MG63 (cell line): ENCODE results near the gene NOXO1. TPM values are rescaled to one million over a fixed set of nuclear protein-coding genes. Genes with fewer than 3 reads are reported as not detected.

Source experiments
- DNase-seq: peaks from one replicate; pipeline ENCODE4 v3.0.0-alpha.2; 2020
- H3K27me3 ChIP-seq: fragments of 250-450 bp; sonication (Bioruptor Pico); 2 replicates; pipeline ENCODE4 v1.5.1; 2020; ENCODE audit warnings: mild to moderate bottlenecking, moderate library complexity
- H3K36me3 ChIP-seq: fragments of 250-450 bp; sonication (Bioruptor Pico); 2 replicates; pipeline ENCODE4 v1.5.1; 2020; ENCODE audit warnings: mild to moderate bottlenecking, moderate library complexity
- H3K4me3 ChIP-seq: fragments of 250-450 bp; sonication (Bioruptor Pico); 2 replicates; pipeline ENCODE4 v1.5.1; 2020; ENCODE audit warnings: mild to moderate bottlenecking, moderate library complexity
- H3K9me3 ChIP-seq: fragments of 250-450 bp; sonication (Bioruptor Pico); 2 replicates; pipeline ENCODE4 v1.5.1; 2020; ENCODE audit warnings: mild to moderate bottlenecking, moderate library complexity
- total RNA-seq: library from RNA; depleted of rRNA; stranded (reverse); fragments of >200 nt; shearing (Covaris generic); gene quantifications from 2 replicates; pipeline ENCODE4 v1.2.3, GENCODE V29; 2014; ENCODE audit warnings: low replicate concordance

Gene NOXO1
- total RNA-seq, 1 experiment from 2014 or later = not detected

DNA sequence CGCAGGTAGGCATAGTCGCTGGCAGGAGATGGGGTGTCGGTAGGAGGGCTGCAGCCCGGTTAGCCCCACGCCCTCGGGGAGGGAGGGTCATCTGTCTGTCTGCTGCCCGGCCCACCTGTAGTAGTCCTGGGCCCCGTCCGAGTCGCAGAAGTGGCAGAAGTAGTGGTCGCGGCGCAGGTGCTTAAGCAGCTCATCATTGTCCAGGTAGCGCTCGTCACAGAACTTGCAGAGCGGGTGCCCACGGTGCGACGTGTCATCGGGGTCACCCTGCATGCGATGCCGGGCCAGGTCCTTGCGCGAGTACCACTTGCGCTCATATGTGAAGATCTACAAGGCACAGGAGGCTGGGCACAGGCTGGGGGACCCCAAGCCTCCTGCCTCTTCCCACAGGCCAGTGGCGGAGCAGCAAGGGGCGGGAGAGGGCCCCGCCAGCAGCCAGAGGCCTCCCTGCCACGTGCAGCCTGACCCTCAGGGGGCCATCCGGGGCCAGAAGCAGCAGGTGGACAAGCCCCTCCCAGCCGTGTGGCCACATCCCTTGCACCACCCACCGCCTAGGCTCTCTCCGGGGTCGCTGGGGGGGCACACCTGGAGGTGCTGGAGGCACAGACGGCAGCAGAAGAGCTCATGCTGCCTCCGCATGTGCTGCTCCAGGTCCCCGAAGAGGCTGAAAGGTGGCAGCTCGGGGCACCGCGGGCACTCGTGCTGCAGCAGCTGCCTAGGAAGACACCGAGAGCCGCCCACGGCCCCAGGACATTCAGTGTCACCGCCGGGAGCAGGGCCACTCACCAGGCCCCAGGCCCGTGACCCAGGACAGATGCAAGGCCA, 21.3 kb upstream of the NOXO1 start:
- DNase-seq = no peak
- no peaks in the 10 kb centered on the region for H3K27me3 ChIP-seq
- H3K4me3 ChIP-seq = no peak overlapping the region
- H3K9me3 ChIP-seq = no peaks in the 10 kb centered on the region
- H3K36me3 ChIP-seq = peaks cover 96% of the 10 kb centered on the region

- H3K4me3 ChIP-seq = no peak overlapping the region
- no peaks in the 10 kb centered on the region for H3K27me3 ChIP-seq
- H3K9me3 ChIP-seq = no peaks in the 10 kb centered on the region
- no peak for DNase-seq
- H3K36me3 ChIP-seq = peaks cover 95% of the 10 kb centered on the region
Measured at GRCh38 chr16:2001456-2002355, 20.4 kb upstream of the NOXO1 start.

DNA sequence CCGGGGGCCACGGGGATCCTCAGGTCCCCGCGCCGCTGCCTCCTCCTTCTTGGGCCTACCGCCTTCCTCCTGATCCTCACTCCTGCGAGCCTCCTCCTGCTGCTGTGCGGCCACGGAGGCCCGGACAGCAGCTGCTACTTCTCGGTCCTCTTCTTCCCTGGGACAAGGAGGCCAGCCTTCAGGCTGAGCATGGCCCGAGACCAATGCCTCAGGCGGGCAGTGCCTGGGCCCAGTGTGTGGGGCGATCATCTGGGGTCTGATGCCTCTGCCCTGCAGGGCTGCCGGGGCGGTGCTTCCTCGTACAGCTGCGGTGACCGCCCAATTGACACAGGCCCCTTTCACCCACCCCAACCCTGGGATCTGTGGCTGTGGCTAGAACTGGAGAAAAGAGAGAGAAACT, 19.8 kb upstream of the NOXO1 start:
- DNase-seq = no peak
- H3K27me3 ChIP-seq = no peaks in the 10 kb centered on the region
- no peaks in the 10 kb centered on the region for H3K9me3 ChIP-seq
- peaks cover 96% of the 10 kb centered on the region for H3K36me3 ChIP-seq
- H3K4me3 ChIP-seq = no peak overlapping the region

- Histone ChIP-seq H3K4me3 (no peak overlapping the region), H3K36me3 (peaks cover 94% of the 10 kb centered on the region), H3K9me3 (no peaks in the 10 kb centered on the region), H3K27me3 (no peaks in the 10 kb centered on the region)
- DNase-seq = no peak
Measured at GRCh38 chr16:1999866-2000514, 18.7 kb upstream of the NOXO1 start.

- Histone ChIP-seq H3K36me3 (peaks cover 86% of the 10 kb centered on the region), H3K27me3 (no peaks in the 10 kb centered on the region), H3K9me3 (no peaks in the 10 kb centered on the region), H3K4me3 (no peak overlapping the region)
- no peak for DNase-seq
Measured at GRCh38 chr16:1998852-1999801, 17.9 kb upstream of the NOXO1 start.

DNA sequence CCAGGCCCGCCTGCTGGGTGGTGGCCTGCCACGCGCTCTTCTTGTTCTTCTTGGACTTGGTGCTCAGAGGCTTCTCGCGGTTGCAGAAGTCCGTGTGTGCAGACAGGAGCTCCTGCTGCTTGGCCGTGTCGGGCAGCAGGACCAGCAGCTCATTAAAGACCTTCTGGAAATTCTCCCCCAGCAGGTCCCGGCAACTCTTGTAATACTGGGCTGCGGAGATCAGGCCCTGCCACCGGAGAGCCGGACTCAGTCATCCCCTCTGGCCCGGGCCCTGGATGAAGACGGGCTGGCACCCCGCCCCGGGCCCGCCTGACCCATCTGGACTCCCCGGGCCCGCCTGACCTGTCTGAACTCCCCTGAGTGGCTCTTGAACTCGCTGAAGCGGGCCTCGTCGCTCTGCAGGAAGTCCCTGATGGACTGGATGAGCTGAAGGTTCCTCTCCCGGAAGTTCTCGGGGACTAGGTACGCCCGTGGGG, 17.1 kb upstream of the NOXO1 start:
- Histone ChIP-seq H3K36me3 (peaks cover 79% of the 10 kb centered on the region), H3K4me3 (no peak overlapping the region), H3K27me3 (no peaks in the 10 kb centered on the region), H3K9me3 (no peaks in the 10 kb centered on the region)
- DNase-seq = no peak

GRCh38 chr16:1997494-1998359, 16.5 kb upstream of the NOXO1 start:
- Histone ChIP-seq H3K27me3 (no peaks in the 10 kb centered on the region), H3K9me3 (no peaks in the 10 kb centered on the region), H3K36me3 (peaks cover 72% of the 10 kb centered on the region), H3K4me3 (no peak overlapping the region)
- DNase-seq = no peak

DNA sequence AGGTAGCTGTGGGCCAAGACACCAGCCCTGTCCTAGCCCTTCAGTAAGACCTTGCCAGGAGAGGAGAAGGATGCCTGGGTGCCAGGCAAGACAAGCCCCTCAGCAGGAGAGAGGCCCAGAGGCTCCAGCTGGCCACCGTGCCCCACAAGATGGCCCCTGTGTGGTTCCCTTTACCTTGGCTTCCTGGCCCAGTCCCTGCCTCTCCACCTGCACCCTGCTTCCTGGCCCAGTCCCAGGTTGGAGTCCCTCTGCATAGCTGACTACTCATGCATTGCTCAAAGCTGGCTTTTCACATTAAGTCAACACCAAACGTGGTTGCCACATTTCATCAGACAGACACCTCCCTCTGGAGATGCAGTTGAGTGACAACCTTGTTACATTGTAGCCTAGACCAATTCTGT, 12.5 kb upstream of the NOXO1 start:
- H3K27me3 ChIP-seq = peaks cover 8% of the 10 kb centered on the region
- DNase-seq = no peak
- no peaks in the 10 kb centered on the region for H3K9me3 ChIP-seq
- no peak overlapping the region for H3K4me3 ChIP-seq
- H3K36me3 ChIP-seq = peaks cover 32% of the 10 kb centered on the region

GRCh38 chr16:1992704-1993317, 11.5 kb upstream of the NOXO1 start:
- no peak overlapping the region for H3K4me3 ChIP-seq
- H3K27me3 ChIP-seq = peaks cover 8% of the 10 kb centered on the region
- H3K9me3 ChIP-seq = no peaks in the 10 kb centered on the region
- peaks cover 24% of the 10 kb centered on the region for H3K36me3 ChIP-seq
- DNase-seq = no peak

- H3K4me3 ChIP-seq = peak overlapping the region; percentile 22; the same call in 1 of the 2 replicates
- H3K9me3 ChIP-seq = no peaks in the 10 kb centered on the region
- peaks cover 20% of the 10 kb centered on the region for H3K36me3 ChIP-seq
- peak; percentile 87 for DNase-seq
- peaks cover 8% of the 10 kb centered on the region for H3K27me3 ChIP-seq
Measured at GRCh38 chr16:1991948-1992703, 10.9 kb upstream of the NOXO1 start.

DNA sequence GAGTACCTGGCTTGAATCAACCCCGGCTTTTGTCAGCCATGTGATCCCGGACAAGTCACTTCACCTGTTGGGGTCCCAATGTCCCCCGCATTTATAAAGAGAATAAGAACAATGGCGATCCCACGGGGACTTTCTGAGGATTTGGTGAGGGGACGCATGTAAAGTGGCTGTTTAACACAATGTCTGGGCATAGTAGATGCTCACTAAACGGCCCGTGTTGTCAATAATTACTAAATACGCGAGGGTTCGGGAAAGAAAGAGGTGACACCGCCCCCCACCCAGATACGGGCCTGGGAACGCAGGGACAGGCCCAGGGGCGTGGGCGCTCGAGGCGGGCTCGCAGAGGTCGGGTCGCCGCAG, 10.3 kb upstream of the NOXO1 start:
- Histone ChIP-seq H3K27me3 (peaks cover 8% of the 10 kb centered on the region), H3K4me3 (peak overlapping the region; percentile 22; the same call in 1 of the 2 replicates), H3K9me3 (no peaks in the 10 kb centered on the region), H3K36me3 (peaks cover 19% of the 10 kb centered on the region)
- DNase-seq = no peak

GRCh38 chr16:1991135-1991551, 9.9 kb upstream of the NOXO1 start:
- H3K9me3 ChIP-seq = no peaks in the 10 kb centered on the region
- no peak overlapping the region for H3K4me3 ChIP-seq
- peaks cover 19% of the 10 kb centered on the region for H3K36me3 ChIP-seq
- no peak for DNase-seq
- H3K27me3 ChIP-seq = peaks cover 8% of the 10 kb centered on the region

DNA sequence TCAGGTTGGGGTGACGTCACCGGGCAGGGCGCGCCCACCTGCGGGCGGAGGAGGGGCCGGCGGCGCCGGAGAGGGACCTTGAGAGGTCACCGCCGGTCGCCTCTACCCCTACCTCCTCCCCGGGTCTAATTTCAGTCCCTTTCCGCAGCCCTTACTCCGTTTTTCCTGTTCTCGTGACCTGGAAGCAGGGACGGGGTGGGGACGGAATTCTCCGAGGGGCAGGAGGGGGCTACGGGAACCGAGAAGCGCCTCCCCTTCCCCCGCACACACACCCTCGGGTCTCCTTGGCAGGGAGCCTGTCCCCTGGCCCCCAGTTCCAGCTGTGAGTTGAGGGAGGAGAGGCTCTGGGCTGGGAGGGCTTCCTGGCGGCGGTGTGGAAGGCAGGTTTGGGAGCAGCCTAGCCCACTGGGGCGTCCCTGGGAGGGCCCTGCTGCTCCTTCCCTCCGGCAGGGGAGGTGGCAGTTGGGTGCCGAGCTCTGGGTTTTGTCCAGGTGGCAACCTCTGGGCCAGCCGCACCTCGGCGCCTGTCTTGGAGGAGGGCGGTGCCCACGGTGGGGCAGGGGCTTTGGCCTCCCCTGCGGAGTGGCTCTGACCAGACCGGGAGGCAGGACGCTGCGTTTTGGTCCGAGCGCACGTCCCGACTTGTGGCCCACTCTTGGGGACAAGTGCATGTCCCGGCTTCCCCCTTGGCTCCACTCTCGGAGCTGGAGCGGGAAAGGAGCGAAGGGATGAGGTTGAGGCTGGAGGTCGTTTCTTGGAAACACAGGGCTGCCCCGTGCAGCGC, 9.3 kb upstream of the NOXO1 start:
- Histone ChIP-seq H3K36me3 (peaks cover 20% of the 10 kb centered on the region), H3K4me3 (no peak overlapping the region), H3K27me3 (peaks cover 8% of the 10 kb centered on the region), H3K9me3 (no peaks in the 10 kb centered on the region)
- no peak for DNase-seq

DNA sequence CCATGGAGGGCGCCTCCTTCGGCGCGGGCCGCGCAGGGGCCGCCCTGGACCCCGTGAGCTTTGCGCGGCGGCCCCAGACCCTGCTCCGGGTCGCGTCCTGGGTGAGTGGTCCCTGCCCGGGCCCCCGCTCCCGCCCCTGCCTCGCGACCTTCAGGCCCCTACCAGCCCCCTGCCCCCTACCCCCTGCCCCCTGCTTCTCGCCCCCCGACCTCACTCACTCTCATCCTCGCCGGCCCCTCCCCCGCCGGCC, 8.8 kb upstream of the NOXO1 start:
- peaks cover 20% of the 10 kb centered on the region for H3K36me3 ChIP-seq
- peaks cover 8% of the 10 kb centered on the region for H3K27me3 ChIP-seq
- no peak for DNase-seq
- no peak overlapping the region for H3K4me3 ChIP-seq
- no peaks in the 10 kb centered on the region for H3K9me3 ChIP-seq
